22Rv1 (cell line): ENCODE measurements around the gene HNRNPA1.

Source experiments
- CTCF ChIP-seq: fragments of 450-650 bp; IDR thresholded peaks from 2 replicates; pipeline ENCODE4 v1.5.1; 2017; ENCODE audit warnings: mild to moderate bottlenecking
- ZFX ChIP-seq: fragments of 450-650 bp; IDR thresholded peaks from 2 replicates; pipeline ENCODE4 v1.6.1; 2017; ENCODE audit warnings: antibody characterized with exemption, borderline replicate concordance

- TF ChIP-seq CTCF (no peak), ZFX (no peak)
Observed at GRCh38 chr12:54249489-54249888, 31.0 kb upstream of the HNRNPA1 start.
